Pancreas (tissue), 10 donors: ENCODE results near the gene EXOC4. TPM values are rescaled to one million over a fixed set of nuclear protein-coding genes. Genes with fewer than 3 reads are reported as not detected.

Source experiments
- ATAC-seq, 4 donors: fragments of 200-7000 bp; cut with Tn5 transposase; one replicate each; pipeline versions ENCODE4 v1.8.0 to v1.9.1; 2020; ENCODE audit warnings: mild to moderate bottlenecking in 4 of 4, moderate library complexity in 4 of 4
- DNase-seq, 6 donors: peaks; one replicate each; pipeline ENCODE4 v3.0.0-alpha.2; 2020
- FAIRE-seq: peaks from 2 replicates; lab custom pipeline; 2012; peaks lifted over from hg19 to GRCh38; lab: Jason Lieb, UNC
- H3K27ac ChIP-seq, 4 donors: fragments of 200-600 bp; sonication (generic); 1 replicate in 3 of 4; 2 replicates in 1 of 4; pipeline versions ENCODE4 v1.5.0 to v1.8.0; 2020
- H3K27me3 ChIP-seq, 4 donors: fragments of 200-600 bp; one replicate each; pipeline ENCODE4 v1.8.0; 2021
- H3K36me3 ChIP-seq, 3 donors: fragments of 200-600 bp; sonication (generic) in 1 of 3; one replicate each; pipeline versions ENCODE4 v1.5.0 to v1.8.0; 2020 to 2021
- H3K4me1 ChIP-seq, 3 donors: fragments of 200-600 bp; one replicate each; pipeline ENCODE4 v1.8.0; 2021
- H3K4me3 ChIP-seq, 4 donors: fragments of 200-600 bp; sonication (generic) in 2 of 4; one replicate each; pipeline versions ENCODE4 v1.5.0 to v1.8.0; 2020 to 2021
- H3K9me3 ChIP-seq, 4 donors: fragments of 200-600 bp; one replicate each; pipeline ENCODE4 v1.8.0; 2021
- WGBS, 2 donors: extraction: QIAGEN DNeasy Blood & Tissue Kit; methylation state at CpG; one replicate each; pipeline ENCODE4 v1.1.7; 2013; 5-methylcytosine and 5-hydroxymethylcytosine counted together
- intact Hi-C, 3 donors: fragments of 100-400 bp; cut with DNase I; formaldehyde crosslinking; loops; one replicate each; pipeline versions ENCODE4 v1.11.1 to v1.14.2; 2022
- polyA plus RNA-seq, 2 donors: library from polyadenylated mRNA; stranded (reverse); fragments of 200-250 nt; gene quantifications; one replicate each; pipeline ENCODE4 v1.2.3, GENCODE V29; 2013
- total RNA-seq, 6 donors: library from RNA; stranded (reverse); fragmentation: NEBNext Ultra II Directional in 4 of 6; extraction: Animal tissue kit (Norgen Biotek cat#: 25700) in 4 of 6; gene quantifications; one replicate each; pipeline versions ENCODE4 v1.2.1 to v1.2.4, GENCODE V29; 2021 to 2023
- TF ChIP-seq, protein P1 (sequence below), 4 donors: fragments of 200-600 bp; sonication (generic) in 3 of 4; IDR thresholded peaks; one replicate each; pipeline versions ENCODE4 v1.5.0 to v1.8.0; 2021; ENCODE audit warnings: antibody characterized with exemption in 4 of 4
- donor health status: healthy with polysubstance abuse.
- donor health status: DM: no; HTN: no; CAD: no; lungs with moderate emphysema.
- donor health status: DM: no; HTN: no; CAD: no.
- donor health status: control.
- donor health status: control.
- donor health status: Bipolar disorder and iron deficiency.
- donor health status: DM: yes; HTN: yes; CAD: no.
- donor health status: DM: no; HTN: no; CAD: no.
- donor health status: DM: no; HTN: no; CAD: no.
- donor health status: DM: yes; HTN: yes; CAD: no.

The EXOC4 gene
- total and polyA plus RNA-seq, 8 donors: 13.4 to 81.2 (median 53.8) TPM

DNA sequence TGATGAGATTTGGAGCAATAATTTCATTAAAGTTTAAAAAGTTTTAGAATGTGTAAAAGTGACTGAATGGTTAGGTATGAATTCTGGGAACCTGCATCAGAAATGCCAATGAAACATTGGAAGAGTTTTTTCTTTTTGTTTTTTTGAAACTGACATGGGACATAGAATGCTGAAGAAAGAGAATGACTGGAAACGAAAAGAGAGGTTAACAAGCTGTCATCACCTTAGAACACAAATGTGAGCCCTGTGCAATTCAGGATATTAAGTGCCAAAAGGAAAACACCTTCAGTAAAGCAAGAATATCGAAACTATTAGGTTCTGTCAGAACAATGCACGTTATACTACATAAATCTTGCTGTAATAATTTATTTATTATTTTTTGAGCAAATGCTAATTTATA is 12.6 kb upstream of the EXOC4 start:
- no peaks in the 10 kb centered on the region for H3K36me3 ChIP-seq
- DNase-seq (no peak), ATAC-seq (no peak), FAIRE-seq (no peak)
- H3K9me3 ChIP-seq: no peaks in the 10 kb centered on the region
- H3K27ac ChIP-seq: no peak overlapping the region
- WGBS, 2 donors: 71 to 83% methylated on average over 3 of the region's 3 CpGs
- no peak overlapping the region for H3K4me3 ChIP-seq
- H3K27me3 ChIP-seq: no peaks in the 10 kb centered on the region
- H3K4me1 ChIP-seq: peaks cover 0 to 8% (median 6%) of the 10 kb centered on the region in 3 donors
- TF ChIP-seq, protein P1, sequence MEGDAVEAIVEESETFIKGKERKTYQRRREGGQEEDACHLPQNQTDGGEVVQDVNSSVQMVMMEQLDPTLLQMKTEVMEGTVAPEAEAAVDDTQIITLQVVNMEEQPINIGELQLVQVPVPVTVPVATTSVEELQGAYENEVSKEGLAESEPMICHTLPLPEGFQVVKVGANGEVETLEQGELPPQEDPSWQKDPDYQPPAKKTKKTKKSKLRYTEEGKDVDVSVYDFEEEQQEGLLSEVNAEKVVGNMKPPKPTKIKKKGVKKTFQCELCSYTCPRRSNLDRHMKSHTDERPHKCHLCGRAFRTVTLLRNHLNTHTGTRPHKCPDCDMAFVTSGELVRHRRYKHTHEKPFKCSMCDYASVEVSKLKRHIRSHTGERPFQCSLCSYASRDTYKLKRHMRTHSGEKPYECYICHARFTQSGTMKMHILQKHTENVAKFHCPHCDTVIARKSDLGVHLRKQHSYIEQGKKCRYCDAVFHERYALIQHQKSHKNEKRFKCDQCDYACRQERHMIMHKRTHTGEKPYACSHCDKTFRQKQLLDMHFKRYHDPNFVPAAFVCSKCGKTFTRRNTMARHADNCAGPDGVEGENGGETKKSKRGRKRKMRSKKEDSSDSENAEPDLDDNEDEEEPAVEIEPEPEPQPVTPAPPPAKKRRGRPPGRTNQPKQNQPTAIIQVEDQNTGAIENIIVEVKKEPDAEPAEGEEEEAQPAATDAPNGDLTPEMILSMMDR (IDR thresholded peaks at IDR 0.05): no peak
- intact Hi-C loops: no loop called here

DNA sequence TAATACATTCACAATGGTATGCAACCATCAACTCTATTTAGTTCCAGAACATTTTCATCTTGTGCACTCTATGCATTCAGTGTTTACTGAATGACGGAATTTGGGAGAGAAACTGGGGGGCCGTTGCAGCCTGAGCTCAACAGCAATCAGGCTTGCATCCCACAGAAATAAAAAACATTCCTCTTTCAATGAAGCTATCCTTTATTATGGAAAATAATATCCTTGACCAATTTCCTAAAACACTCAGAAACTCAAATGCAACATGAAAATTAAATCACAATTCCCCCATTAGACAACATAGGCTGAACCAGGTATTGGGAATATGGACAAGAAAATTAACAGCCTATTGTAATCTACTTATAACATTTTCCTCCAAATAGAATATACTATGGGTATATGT is 6.3 kb upstream of the EXOC4 start:
- no peaks in the 10 kb centered on the region for H3K27me3 ChIP-seq
- FAIRE-seq: no peak
- no peak for DNase-seq
- H3K9me3 ChIP-seq: no peaks in the 10 kb centered on the region
- 94 to 98% methylated on average over 2 of the region's 2 CpGs for WGBS, 2 donors
- H3K27ac ChIP-seq: no peak overlapping the region
- H3K36me3 ChIP-seq: no peaks in the 10 kb centered on the region
- ATAC-seq: no peak
- TF ChIP-seq, protein P1 (IDR thresholded peaks at IDR 0.05): no peak
- no peak overlapping the region for H3K4me3 ChIP-seq
- H3K4me1 ChIP-seq: no peaks in the 10 kb centered on the region
- intact Hi-C loops: no loop called here

DNA sequence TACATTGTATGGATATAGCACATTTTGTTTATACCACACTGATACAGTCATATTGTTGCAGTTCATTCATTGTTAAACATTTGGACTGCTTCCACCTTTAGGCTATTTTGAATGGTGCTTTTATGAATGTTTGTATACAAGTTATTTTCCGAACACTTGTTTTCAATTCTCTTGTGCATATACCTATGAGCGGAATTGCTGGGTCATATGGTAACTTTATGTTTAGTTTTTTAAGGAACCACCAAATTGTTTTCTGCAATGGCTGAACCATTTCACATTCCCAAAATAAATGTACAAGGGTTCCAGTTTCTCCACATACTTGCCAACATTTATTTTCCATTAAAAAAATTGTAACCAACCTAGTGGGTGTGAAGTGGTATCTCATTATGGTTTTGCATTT is 4.0 kb upstream of the EXOC4 start:
- FAIRE-seq: no peak
- H3K9me3 ChIP-seq: no peaks in the 10 kb centered on the region
- H3K36me3 ChIP-seq: no peaks in the 10 kb centered on the region
- no peak for DNase-seq
- WGBS, 2 donors: 95 to 100% methylated on average over 2 of the region's 2 CpGs
- H3K4me3 ChIP-seq: no peak overlapping the region
- no peak overlapping the region for H3K27ac ChIP-seq
- no peaks in the 10 kb centered on the region for H3K27me3 ChIP-seq
- intact Hi-C loops: no loop called here
- no peak for ATAC-seq
- TF ChIP-seq, protein P1 (IDR thresholded peaks at IDR 0.05): no peak
- H3K4me1 ChIP-seq: peaks cover 0 to under 1% (median under 1%) of the 10 kb centered on the region in 3 donors

DNA sequence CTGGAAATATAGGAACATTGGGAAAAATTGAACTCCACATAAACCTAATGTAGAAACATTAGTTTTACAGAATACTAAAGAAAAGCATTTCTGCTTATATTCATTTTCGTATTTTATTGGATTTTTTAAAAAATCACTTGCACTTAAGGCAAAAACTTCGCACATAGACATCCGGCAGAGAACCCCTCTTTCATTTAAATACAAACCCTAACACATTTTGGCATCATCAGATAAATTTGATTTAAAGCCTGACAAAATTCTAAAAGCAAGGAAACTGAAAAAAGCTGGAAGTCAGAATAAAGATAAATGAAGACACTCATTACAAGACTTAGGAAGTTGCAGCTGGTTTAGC is 396 bp upstream of the EXOC4 start:
- intact Hi-C loops: no loop called here
- DNase-seq (no peak), ATAC-seq (no peak), FAIRE-seq (no peak)
- Histone ChIP-seq H3K27ac (no peak overlapping the region), H3K4me3 (peak overlapping the region in 2 of 4 donors; percentile 75 to 80), H3K9me3 (no peaks in the 10 kb centered on the region), H3K4me1 (peaks cover 8 to 24% (median 9%) of the 10 kb centered on the region in 3 donors), H3K27me3 (no peaks in the 10 kb centered on the region), H3K36me3 (no peaks in the 10 kb centered on the region)
- TF ChIP-seq, protein P1 (IDR thresholded peaks at IDR 0.05): no peak
- WGBS, 2 donors: 61 to 64% methylated on average over 3 of the region's 3 CpGs

DNA sequence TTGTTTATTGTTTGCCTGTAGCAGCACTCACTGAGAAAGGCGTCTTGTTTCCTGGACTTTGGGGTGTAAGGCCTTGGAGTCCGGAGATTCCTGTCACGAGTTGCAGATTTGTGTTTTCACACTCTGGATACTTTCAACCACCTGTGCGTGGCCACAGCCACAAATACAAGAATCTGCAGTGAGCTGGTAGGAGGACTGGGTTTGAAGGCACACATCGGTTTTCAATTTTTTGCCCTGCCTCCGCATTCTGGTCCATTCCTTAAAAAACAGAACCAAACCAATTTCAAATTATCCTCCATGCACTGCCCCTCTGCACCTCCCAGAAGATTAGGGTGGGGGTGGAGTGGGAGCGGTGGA is 619 bp downstream of the EXOC4 start:
- H3K4me1 ChIP-seq: peaks cover 9 to 24% (median 14%) of the 10 kb centered on the region in 3 donors
- no peaks in the 10 kb centered on the region for H3K9me3 ChIP-seq
- intact Hi-C loops: no loop called here
- DNase-seq: peak in 3 of 6 donors; percentile 7 to 25 (median 23)
- no peak for FAIRE-seq
- TF ChIP-seq, protein P1 (IDR thresholded peaks at IDR 0.05): no peak
- WGBS, 2 donors: 2 to 3% methylated on average over 7 of the region's 7 CpGs
- peak; percentile 32 to 74 (median 66) for ATAC-seq
- no peaks in the 10 kb centered on the region for H3K36me3 ChIP-seq
- peak overlapping the region; percentile 82 to 88 (median 84) for H3K27ac ChIP-seq
- H3K4me3 ChIP-seq: peak overlapping the region; percentile 44 to 80 (median 76)
- H3K27me3 ChIP-seq: no peaks in the 10 kb centered on the region
